Neuron (in vitro differentiated cells): ENCODE data around the gene SH3BP4.

Source experiments
- H2AFZ ChIP-seq: one replicate; pipeline ENCODE4 v1.6.1; 2013; ENCODE audit warnings: low read depth, mild to moderate bottlenecking, inconsistent platforms, low read length, moderate library complexity
- H3K27me3 ChIP-seq: one replicate; pipeline ENCODE4 v1.6.1; 2013; ENCODE audit warnings: low read length; ENCODE audit not compliant: insufficient read depth
- H3K36me3 ChIP-seq: one replicate; pipeline ENCODE4 v1.6.1; 2013; ENCODE audit warnings: low read length; ENCODE audit not compliant: insufficient read depth
- H3K4me1 ChIP-seq: one replicate; pipeline ENCODE4 v1.6.1; 2013; ENCODE audit warnings: low read length; ENCODE audit not compliant: insufficient read depth
- H3K4me3 ChIP-seq: 2 replicates; pipeline ENCODE4 v1.5.1; 2013; ENCODE audit warnings: mild to moderate bottlenecking, low read length, moderate library complexity
- H3K9me3 ChIP-seq: one replicate; pipeline ENCODE4 v1.6.1; 2013; ENCODE audit warnings: low read length

SH3BP4 gene

GRCh38 chr2:235003096-235003775, 51.4 kb downstream of the SH3BP4 start:
- peaks cover 49% of the 10 kb centered on the region for H3K36me3 ChIP-seq
- H3K4me3 ChIP-seq, result no peak overlapping the region
- H2AFZ ChIP-seq, result no peak overlapping the region
- H3K27me3 ChIP-seq, result no peaks in the 10 kb centered on the region
- peaks cover 31% of the 10 kb centered on the region for H3K4me1 ChIP-seq
- H3K9me3 ChIP-seq, result peaks cover 16% of the 10 kb centered on the region

DNA sequence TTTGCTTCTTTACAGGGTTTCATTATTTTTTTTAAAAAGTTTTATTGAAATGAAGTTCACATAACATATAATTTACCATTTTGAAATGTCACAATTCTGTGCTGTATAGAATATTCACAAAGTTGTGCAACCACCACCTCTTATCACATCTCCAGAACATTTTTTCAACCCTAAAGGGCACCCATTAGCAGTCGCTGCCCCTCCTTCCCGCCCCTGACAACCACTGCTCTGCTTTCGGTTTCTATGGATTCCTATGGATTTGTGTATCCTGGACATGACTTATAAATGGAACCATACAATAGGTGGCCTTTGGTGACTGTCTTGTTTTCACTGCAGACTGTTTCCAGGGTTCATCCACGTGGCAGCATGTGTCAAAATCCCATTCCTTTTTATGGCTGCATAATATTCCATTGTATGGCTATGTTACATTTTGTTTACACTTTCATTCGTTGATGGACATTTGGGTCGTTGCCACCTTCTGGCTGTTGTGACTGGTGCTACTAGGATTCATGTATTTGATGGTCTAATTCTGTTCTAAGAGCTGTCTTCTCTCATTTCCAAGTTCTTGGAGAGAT, 52.6 kb downstream of the SH3BP4 start:
- peaks cover 16% of the 10 kb centered on the region for H3K9me3 ChIP-seq
- no peak overlapping the region for H2AFZ ChIP-seq
- peaks cover 31% of the 10 kb centered on the region for H3K4me1 ChIP-seq
- peaks cover 44% of the 10 kb centered on the region for H3K36me3 ChIP-seq
- no peak overlapping the region for H3K4me3 ChIP-seq
- no peaks in the 10 kb centered on the region for H3K27me3 ChIP-seq

DNA sequence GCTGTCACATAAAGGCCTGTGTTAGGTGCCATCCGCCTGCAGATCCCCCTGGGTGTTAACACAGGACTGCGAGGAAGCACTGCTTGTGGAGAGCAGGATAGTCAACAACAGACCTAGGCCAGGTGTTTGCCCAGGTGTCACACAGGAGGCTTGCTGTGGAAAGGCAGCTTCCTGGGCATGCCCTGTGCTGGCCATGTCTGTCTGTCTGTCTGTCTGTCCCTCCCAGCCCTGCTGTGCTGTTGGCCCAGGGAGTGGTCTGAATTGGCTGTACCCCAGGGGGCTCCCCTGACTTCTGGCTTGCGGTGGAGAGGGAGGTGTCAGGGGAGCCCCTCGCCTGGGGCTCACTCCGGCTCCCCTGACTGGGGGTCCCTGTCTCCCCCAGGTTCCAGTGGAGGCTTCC, 53.2 kb downstream of the SH3BP4 start:
- H2AFZ ChIP-seq, result no peak overlapping the region
- no peaks in the 10 kb centered on the region for H3K27me3 ChIP-seq
- H3K36me3 ChIP-seq, result peaks cover 40% of the 10 kb centered on the region
- no peak overlapping the region for H3K4me3 ChIP-seq
- H3K9me3 ChIP-seq, result peaks cover 15% of the 10 kb centered on the region
- H3K4me1 ChIP-seq, result peaks cover 31% of the 10 kb centered on the region

GRCh38 chr2:235005603-235006259, 53.9 kb downstream of the SH3BP4 start:
- H3K4me1 ChIP-seq, result peaks cover 31% of the 10 kb centered on the region
- H3K9me3 ChIP-seq, result peaks cover 14% of the 10 kb centered on the region
- no peak overlapping the region for H3K4me3 ChIP-seq
- no peaks in the 10 kb centered on the region for H3K27me3 ChIP-seq
- peaks cover 33% of the 10 kb centered on the region for H3K36me3 ChIP-seq
- H2AFZ ChIP-seq, result no peak overlapping the region

DNA sequence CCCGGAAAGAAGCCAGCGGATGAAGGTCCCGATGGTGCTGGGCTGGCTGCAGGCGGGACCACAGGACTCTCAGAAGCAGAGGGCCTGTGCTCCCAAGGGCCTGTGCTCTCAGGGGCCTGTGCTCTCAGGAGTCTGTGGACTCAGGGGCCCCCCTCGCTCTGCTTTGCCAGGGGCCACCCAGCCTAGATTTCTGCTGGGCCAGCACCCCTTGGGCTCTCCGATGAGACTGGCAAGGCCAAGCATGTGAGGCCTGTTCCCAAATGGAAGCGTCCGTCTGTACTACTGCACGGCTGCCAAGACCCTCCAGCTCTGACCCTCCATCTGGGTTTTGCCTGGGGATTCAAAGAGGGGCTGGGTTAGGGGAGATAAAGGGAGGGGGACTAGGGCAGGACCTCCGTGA, 54.6 kb downstream of the SH3BP4 start:
- Histone ChIP-seq H3K36me3 (peaks cover 31% of the 10 kb centered on the region), H2AFZ (no peak overlapping the region), H3K27me3 (no peaks in the 10 kb centered on the region), H3K4me1 (peaks cover 38% of the 10 kb centered on the region), H3K9me3 (peaks cover 9% of the 10 kb centered on the region), H3K4me3 (no peak overlapping the region)

- peaks cover 7% of the 10 kb centered on the region for H3K9me3 ChIP-seq
- no peak overlapping the region for H2AFZ ChIP-seq
- H3K4me1 ChIP-seq, result peaks cover 43% of the 10 kb centered on the region
- H3K4me3 ChIP-seq, result no peak overlapping the region
- H3K27me3 ChIP-seq, result no peaks in the 10 kb centered on the region
- H3K36me3 ChIP-seq, result peaks cover 30% of the 10 kb centered on the region
These were observed 55.2 kb downstream of the SH3BP4 start for GRCh38 chr2:235006986-235007385.

- no peaks in the 10 kb centered on the region for H3K27me3 ChIP-seq
- H3K4me1 ChIP-seq, result peaks cover 48% of the 10 kb centered on the region
- H2AFZ ChIP-seq, result no peak overlapping the region
- H3K9me3 ChIP-seq, result peaks cover 7% of the 10 kb centered on the region
- H3K36me3 ChIP-seq, result peaks cover 21% of the 10 kb centered on the region
- no peak overlapping the region for H3K4me3 ChIP-seq
These were observed 56.0 kb downstream of the SH3BP4 start for GRCh38 chr2:235007664-235008457.

DNA sequence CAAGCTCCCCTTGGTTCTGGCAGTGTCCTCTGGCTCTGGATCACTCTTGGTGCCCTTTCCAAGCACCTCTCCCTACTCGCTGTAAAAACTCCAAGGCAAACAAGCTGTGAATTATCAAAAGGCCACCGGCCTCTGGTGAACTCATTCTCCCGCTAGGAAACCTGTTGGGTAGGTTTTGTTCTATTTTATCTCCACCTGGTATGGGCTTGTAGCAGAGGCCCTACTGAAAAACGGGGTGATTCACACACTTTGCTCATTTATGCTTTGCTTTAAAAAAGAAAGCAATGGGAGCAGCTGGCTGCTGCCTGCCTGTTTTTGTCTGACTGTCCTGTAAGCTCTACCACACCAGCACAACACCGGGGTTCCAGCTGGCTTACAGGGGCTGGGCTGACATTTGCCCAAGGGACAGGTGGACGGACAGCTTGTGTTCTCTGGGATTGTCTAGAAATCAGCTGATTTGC, 56.8 kb downstream of the SH3BP4 start:
- Histone ChIP-seq H3K4me3 (no peak overlapping the region), H3K27me3 (no peaks in the 10 kb centered on the region), H3K36me3 (peaks cover 17% of the 10 kb centered on the region), H3K4me1 (peaks cover 48% of the 10 kb centered on the region), H3K9me3 (peaks cover 7% of the 10 kb centered on the region), H2AFZ (no peak overlapping the region)

DNA sequence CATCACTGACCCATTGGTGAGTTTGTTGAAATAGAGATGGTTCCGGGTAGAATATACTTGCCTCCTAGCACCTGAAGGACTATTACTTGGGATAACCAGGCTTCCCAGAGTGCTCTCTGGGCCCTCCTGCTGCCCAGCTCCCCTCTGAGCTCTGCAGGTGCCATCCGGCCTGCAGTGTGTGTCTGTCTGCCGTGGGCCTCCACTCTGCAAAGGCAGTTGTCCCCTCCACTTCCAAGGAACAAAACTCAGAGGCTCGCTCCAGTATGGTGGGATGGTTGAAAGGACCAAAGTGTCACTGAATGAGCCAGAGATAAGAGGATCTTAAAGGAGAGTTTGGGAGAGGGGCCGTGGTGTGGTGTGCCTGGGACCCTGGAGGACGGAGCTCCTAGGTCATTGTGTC, 57.3 kb downstream of the SH3BP4 start:
- Histone ChIP-seq H3K4me1 (peaks cover 48% of the 10 kb centered on the region), H3K36me3 (peaks cover 17% of the 10 kb centered on the region), H2AFZ (no peak overlapping the region), H3K4me3 (no peak overlapping the region), H3K27me3 (no peaks in the 10 kb centered on the region), H3K9me3 (peaks cover 7% of the 10 kb centered on the region)

DNA sequence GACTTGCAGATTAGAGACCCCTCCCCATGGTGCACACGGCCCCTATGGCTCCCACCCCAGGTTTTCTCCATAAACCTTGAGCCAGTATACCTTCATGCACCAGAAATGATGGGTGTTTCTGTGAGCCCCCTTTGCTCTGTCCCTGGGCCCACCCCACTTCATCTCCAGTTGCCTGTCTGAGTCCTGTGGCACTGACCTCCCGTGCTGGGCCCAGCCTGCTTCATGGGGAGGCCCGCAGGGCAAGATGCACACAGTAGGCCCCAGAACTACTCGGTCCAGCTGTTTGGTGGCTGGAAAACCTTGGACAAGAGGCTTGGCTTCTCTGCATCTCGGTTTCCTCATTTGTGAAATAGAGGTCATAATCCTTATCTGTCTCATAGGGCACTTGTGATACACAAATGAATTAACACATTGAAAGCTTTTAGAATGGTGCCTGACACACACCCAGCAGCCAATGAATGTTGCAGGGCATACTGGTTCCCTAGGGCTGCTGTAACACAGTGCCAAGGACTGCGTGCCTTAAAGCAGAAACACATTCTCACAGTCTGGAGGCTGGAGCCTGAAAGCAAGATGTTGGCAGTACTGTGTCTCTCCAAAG, 58.4 kb downstream of the SH3BP4 start:
- H3K9me3 ChIP-seq, result peaks cover 16% of the 10 kb centered on the region
- H2AFZ ChIP-seq, result no peak overlapping the region
- peaks cover 43% of the 10 kb centered on the region for H3K4me1 ChIP-seq
- peaks cover 25% of the 10 kb centered on the region for H3K36me3 ChIP-seq
- H3K4me3 ChIP-seq, result no peak overlapping the region
- no peaks in the 10 kb centered on the region for H3K27me3 ChIP-seq

GRCh38 chr2:235011607-235011928, 59.8 kb downstream of the SH3BP4 start:
- H2AFZ ChIP-seq, result no peak overlapping the region
- H3K4me1 ChIP-seq, result peaks cover 30% of the 10 kb centered on the region
- H3K9me3 ChIP-seq, result peaks cover 25% of the 10 kb centered on the region
- no peaks in the 10 kb centered on the region for H3K27me3 ChIP-seq
- peaks cover 26% of the 10 kb centered on the region for H3K36me3 ChIP-seq
- no peak overlapping the region for H3K4me3 ChIP-seq

GRCh38 chr2:235011929-235012631, 60.3 kb downstream of the SH3BP4 start:
- Histone ChIP-seq H2AFZ (no peak overlapping the region), H3K4me3 (no peak overlapping the region), H3K9me3 (peaks cover 25% of the 10 kb centered on the region), H3K27me3 (no peaks in the 10 kb centered on the region), H3K36me3 (peaks cover 30% of the 10 kb centered on the region), H3K4me1 (peaks cover 25% of the 10 kb centered on the region)
